ENCODE measurements around the gene MAML2.

The MAML2 gene

DNA sequence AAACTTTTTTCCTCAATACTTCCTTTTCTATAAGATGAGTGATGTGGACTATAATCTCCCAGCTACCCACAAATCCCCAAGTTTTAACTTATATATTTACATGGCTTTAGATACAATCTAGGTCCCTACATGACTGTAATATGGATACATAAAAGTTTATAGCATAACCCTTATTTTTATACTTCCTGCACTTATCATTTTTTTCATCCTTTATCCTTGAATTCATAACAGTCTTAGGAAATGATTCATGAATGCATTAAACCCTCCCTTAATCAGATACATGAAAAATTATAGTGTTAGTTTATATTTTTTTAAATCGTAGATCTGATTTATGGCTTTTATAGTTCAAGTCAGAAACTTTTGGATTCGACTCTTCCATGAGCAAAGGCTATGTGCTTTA is 195.8 kb downstream of the MAML2 start:
- DNase-seq: no peak

DNA sequence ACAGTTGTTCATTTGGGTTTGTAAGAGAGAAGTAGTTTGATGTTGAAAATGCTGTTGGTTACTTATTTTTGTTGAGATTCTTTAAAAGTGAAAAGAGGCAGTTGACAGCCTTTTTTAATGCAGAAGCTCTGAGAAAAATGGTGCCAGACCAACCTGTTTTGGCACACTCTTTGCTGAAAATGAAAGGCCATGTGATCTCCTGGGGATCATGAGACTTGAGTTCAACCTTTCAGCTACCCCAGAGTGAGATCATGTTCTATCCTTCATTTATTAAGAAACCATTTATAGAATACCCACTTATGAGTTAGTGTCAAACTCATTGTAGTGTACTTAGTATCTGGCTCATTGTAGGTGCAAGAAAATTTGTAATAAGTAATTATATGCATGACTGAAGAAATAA is 196.2 kb downstream of the MAML2 start:
- no peak for DNase-seq

GRCh38 chr11:96145163-96145585 is 197.8 kb downstream of the MAML2 start:
- DNase-seq: no peak

DNA sequence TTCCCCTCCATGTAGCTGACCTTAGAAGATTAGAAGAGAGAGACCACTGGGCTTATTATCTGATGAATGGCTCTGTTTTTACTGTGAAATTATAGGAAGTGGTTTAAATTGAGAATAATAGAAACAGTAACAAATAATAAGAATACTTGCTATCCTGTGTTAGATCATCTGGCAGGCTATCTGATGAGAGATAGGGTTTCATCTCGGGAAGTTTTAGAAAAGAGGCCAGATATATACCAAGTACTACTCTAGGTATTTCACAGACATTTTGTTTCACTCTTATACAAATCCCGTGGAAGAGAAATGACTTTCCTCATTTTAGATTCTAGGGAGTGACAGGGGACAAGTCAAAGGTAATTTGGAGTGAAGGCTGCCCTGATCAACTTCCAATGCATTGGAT is 198.4 kb downstream of the MAML2 start:
- DNase-seq: no peak

DNA sequence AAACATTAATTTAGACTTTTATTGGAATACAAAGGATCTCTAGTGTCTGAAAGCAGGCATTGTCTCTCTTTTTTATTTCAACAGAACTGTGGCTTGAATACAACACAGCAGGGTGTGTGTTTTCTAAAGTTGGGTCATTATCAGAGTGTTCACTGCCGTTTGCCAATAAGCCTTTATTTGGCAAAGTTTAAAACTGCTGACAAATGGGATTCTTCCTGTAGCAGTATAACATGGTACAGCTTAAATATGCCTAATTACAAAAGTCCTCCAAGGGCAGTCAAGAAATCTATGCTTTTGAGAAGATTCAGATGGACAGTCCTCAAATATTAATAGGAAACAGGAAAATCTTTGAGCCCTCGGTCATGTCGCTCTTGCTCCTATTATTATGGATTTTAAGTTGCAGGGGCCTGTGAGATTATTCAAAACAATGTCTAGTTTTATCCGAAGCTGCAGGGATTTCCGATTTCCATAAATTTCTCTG is 199.9 kb downstream of the MAML2 start:
- no peak for DNase-seq

GRCh38 chr11:96141626-96142025 is 201.4 kb downstream of the MAML2 start:
- no peak for DNase-seq

- DNase-seq: no peak
Observed at GRCh38 chr11:96139691-96140090, 203.3 kb downstream of the MAML2 start.

DNA sequence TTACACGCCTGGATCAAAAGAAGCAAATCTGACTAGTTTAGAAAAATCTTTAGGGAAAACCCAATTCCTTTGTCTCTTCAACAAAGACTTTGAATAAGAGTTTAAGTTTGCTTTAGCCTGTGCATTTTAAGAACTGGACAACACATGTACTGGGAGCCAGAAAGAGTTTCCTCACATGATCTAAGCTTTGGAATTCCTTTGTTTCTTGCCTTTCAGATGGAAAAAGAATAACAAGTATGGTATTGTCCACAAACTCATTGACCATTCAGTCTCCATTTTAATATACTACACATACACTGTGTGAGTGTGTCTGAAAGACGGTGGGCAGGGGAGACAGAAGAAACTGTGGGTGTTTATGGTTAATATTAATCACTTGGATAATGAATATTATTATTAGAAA is 205.6 kb downstream of the MAML2 start:
- no peak for DNase-seq

DNA sequence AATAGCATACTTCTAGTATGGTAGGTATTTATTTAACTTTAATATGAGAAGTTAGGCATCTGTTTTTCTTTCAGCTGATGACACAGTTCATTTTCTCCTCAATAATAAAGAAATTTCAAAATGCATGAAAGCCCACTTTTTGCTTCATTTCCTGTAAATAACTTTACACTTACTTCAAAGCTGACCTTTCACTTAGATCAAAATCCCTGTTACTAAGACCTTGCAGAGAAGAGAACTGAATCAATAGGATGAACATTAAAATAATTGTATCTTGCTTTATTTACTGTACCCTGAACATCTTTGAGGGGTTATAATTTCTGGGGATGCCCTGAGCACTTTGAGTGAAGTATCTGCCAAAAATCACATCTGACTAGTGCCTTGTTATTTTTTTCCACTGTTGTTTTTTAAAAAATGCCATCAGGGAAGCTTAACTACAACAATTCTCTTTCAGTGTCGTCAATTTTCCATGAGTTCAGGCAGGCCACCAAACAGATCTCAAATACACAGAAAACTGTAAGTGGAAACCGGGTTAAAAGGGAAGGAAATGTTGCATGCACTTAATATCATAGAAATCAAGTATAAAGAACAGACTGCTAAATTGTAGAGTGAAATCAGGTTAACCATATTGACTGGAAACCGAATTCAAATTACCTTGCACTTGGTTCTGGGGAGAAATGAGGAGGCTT is 206.2 kb downstream of the MAML2 start:
- DNase-seq: no peak

- DNase-seq: no peak
Observed at GRCh38 chr11:96134602-96135001, 208.4 kb downstream of the MAML2 start.

- DNase-seq: no peak
Observed at GRCh38 chr11:96132437-96132836, 210.6 kb downstream of the MAML2 start.

- DNase-seq: no peak
Observed at GRCh38 chr11:96130061-96130620, 212.9 kb downstream of the MAML2 start.

- DNase-seq: no peak
Observed at GRCh38 chr11:96127596-96127959, 215.4 kb downstream of the MAML2 start.

DNA sequence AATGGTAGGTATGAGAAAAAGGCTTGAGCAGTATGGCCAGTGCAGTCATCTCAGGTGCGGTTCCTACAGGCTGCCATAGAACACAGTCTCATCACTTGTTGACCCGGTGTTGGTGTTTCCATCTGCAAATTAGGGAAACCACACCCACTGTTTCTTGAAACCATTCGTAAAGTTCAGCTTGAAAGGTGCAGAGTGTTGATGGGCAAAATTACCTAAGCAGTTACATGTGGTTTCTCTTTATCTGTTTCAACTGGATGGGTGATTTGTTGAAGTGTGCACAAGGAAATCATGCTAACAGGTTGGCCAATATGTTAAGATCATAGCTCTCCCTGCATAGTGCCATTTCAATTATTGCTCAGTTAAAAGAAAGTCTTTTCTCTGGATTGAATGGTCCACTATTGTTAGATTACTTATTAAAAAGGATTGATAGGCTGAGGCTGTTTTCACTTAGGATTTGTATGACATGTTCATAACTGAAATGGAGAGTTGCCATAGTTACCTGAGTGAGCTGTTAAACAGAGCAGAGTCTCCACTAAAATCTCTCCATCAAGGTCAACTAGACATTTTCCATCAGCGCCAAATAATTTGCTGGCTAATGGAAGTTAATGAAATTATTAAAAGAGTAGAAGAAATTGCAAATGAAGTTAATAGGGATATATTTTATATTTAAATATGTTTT is 215.9 kb downstream of the MAML2 start:
- no peak for DNase-seq

GRCh38 chr11:96125400-96125799 is 217.6 kb downstream of the MAML2 start:
- no peak for DNase-seq

- DNase-seq: no peak
Observed at GRCh38 chr11:96124155-96124554, 218.8 kb downstream of the MAML2 start.

DNA sequence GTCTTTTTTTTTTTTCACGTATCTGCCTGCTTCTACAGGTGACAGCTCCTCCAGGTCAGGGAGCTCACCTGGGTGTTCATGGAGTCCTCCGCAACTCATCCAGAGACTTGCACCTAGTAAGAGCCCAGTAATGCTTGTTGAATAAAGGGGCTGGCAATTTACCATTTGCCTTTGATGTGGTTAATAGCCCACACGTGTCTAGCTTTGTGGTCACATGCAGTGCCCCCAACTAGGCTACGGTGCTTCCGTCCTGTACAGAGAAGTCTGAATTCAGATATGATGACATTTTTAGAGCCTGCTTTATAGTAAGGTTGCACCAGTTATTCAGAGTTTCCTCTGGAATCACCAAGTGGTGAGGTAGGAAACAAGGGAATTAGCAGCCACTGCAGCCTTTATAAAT is 219.7 kb downstream of the MAML2 start:
- no peak for DNase-seq

GRCh38 chr11:96122601-96123074 is 220.4 kb downstream of the MAML2 start:
- no peak for DNase-seq

- DNase-seq: no peak
Observed at GRCh38 chr11:96119211-96119610, 223.8 kb downstream of the MAML2 start.

- DNase-seq: no peak
Observed at GRCh38 chr11:96116376-96116775, 226.6 kb downstream of the MAML2 start.

DNA sequence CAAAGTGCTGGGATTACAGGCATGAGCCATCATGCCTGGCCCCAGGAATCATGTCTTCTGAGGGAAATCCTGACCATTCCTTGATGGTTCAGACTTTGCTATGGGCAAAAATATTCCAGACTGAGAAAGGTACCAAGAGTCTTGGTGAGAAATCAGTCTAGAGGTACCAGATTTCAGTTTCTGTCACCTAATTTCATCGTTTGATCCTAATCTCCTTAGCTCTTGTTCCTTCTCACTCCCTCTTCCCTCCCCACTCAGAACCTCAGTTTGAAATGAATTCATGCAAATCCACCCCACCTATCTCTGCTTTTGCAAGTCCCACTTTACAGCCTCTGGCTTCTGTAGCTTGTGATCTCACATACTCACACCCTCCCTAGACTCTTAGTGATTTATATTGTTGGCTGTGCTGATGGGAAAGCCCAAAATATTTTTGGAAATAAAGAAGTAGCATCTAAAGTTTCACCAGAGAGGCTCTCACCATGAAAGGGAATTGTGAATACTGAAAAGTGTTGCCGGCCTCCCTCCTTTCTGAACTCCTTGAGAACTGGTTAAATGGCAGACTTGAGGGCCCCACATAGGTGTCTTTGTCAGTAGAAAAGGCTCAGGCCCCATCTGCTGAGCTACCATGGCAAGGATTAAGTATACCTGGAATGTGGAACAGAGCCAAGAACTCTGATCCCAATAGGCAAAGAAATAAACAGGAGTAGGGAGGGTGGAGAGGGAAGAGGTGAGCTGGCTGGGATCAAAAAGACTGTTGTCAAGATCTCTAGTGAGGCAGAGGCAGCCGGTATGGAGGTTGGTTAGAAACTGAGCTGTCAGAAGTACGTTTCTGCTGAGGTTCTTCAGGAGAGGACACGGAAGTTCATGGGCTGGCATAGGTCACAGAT is 228.6 kb downstream of the MAML2 start:
- DNase-seq: no peak

DNA sequence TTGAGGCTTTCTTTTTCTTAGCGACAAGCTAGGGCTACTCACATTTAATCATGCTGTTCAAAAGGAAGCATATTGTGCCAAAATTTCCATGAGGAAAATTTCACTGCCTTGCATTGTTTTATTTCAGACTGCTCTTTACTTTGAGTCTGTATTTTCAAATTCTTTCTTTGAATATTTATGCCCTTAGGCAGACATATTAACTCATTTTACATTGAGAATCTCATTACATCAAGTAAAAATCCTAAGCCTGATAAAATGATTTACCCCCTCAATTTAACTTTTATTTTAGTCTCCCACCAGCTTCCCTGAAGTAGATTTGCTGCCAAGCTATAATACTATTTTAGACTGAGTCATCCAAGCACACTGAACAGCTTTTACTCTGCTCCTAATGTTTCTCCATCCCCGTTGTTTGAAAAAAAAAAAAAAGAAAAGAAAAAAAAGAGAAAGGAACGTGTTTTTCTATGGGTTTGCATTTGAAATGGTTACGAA is 229.8 kb downstream of the MAML2 start:
- no peak for DNase-seq

Measured in NCI-H2029 treated with DMSO at 0.1 percent for 48 hours (cell line).